ENCODE data around the gene SYNE1.
A peak's percentile ranks its signal among the peaks of the same experiment; 100 is the strongest.

Gene SYNE1

DNA sequence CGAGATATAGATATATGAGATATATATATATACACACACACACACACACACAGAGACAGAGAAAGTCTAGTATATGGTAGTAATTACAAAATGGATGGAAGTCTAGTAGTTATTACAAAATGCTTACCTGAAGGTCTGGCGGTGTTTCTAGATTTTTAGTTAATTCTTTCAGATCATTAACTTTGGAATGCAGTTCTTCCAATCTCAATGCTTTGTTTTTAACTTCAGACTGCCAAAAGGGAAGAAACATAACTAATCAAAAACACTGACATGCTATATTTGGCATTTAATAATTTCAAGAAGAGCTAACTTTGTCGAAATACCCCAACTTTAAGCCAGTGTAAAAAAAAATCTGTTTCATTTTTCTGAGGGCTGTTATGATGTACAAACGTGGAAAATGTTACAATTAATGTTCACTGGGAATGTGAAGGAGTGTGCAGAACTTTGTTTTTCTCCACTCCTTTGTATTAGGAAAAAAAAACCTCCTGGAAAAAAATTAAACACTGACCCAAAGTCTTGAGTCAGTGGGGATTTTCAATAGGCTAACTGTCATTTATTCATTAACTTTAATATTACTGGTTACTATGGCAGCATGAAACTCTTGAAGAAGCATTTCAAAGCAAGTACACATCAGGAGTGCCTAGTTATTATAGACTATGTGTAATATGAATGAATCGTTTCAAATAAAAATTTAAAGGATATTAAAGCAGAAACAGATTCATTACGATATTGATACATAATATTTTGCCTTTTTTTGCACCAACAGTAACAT, 232.9 kb downstream of the SYNE1 start:
- in situ Hi-C loops (cut with HindIII; ENCODE audit: low sequenced_read_pairs): no loop called here
- TF ChIP-seq, protein P1, sequence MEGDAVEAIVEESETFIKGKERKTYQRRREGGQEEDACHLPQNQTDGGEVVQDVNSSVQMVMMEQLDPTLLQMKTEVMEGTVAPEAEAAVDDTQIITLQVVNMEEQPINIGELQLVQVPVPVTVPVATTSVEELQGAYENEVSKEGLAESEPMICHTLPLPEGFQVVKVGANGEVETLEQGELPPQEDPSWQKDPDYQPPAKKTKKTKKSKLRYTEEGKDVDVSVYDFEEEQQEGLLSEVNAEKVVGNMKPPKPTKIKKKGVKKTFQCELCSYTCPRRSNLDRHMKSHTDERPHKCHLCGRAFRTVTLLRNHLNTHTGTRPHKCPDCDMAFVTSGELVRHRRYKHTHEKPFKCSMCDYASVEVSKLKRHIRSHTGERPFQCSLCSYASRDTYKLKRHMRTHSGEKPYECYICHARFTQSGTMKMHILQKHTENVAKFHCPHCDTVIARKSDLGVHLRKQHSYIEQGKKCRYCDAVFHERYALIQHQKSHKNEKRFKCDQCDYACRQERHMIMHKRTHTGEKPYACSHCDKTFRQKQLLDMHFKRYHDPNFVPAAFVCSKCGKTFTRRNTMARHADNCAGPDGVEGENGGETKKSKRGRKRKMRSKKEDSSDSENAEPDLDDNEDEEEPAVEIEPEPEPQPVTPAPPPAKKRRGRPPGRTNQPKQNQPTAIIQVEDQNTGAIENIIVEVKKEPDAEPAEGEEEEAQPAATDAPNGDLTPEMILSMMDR (IDR thresholded peaks at IDR 0.05; ENCODE audit: low read depth, low read length): no peak
- DNase-seq (ENCODE audit: low read depth, low spot score): no peak
- no peak overlapping the region for H3K4me3 ChIP-seq (ENCODE audit: low read depth, low read length)

DNA sequence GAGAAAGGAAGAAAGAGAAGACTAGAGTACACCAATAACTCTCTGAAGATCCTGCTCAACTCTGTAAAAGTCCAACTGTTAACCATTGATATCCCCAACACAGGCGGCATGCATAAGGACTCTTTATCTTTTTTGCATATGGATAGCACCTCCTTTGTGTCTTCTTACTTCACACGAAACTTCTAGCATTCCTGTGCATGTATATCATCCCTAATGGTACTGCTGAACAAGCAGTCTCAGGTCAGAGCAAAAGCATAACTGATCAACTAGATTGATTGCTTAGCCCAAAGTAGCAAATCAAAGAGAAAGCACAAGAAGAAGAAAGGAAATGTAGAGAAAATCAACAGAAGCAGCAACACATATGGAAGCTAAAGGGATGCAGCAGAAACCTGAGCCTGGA, 234.4 kb downstream of the SYNE1 start:
- in situ Hi-C loops (cut with HindIII; ENCODE audit: low sequenced_read_pairs): no loop called here
- no peak overlapping the region for H3K4me3 ChIP-seq (ENCODE audit: low read depth, low read length)
- DNase-seq (ENCODE audit: low read depth, low spot score): no peak
- TF ChIP-seq, protein P1 (IDR thresholded peaks at IDR 0.05; ENCODE audit: low read depth, low read length): no peak

DNA sequence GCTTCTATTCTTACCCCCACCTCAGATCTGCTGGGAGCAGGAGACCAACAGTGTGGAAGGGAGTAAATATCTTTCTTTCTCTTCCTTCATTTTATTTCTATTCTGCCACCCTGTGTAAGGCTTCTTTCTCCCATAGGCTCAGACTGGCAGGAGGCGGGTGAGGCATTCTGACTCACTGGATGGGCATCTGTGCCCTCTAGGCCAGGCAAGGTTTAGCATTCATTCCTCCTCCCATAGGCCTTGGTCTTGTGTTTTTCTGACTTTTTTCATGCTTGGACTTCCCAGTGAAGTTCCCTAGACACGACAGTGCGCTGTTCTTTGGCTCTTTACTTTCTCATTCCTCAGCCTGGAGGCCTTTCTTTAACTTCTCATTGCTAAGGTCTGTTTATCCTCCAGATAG, 235.2 kb downstream of the SYNE1 start:
- TF ChIP-seq, protein P1 (IDR thresholded peaks at IDR 0.05; ENCODE audit: low read depth, low read length): no peak
- in situ Hi-C loops (cut with HindIII; ENCODE audit: low sequenced_read_pairs): no loop called here
- DNase-seq (ENCODE audit: low read depth, low spot score): peak; percentile 30
- no peak overlapping the region for H3K4me3 ChIP-seq (ENCODE audit: low read depth, low read length)

DNA sequence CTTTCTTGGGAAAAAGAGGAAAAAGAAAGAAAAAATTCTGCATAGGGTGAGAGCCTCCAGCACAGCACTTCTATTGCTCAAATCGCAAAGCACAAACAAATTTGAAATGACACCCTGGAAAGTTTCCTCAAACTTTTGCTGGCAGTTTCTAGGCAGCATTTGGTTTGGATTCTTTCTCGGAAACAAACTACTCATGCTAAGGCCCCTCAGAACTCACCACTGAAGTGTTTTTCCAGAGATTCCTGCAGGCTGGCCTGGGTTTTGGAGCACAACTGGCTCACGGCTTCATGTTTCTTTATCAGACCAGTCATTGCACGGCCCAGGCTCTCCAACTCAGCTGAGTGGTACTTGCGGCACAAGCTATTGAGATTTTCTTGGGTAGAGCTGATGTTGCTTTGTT, 237.8 kb downstream of the SYNE1 start:
- TF ChIP-seq, protein P1 (IDR thresholded peaks at IDR 0.05; ENCODE audit: low read depth, low read length): no peak
- H3K4me3 ChIP-seq (ENCODE audit: low read depth, low read length): no peak overlapping the region
- no peak for DNase-seq (ENCODE audit: low read depth, low spot score)
- in situ Hi-C loops (cut with HindIII; ENCODE audit: low sequenced_read_pairs): no loop called here

DNA sequence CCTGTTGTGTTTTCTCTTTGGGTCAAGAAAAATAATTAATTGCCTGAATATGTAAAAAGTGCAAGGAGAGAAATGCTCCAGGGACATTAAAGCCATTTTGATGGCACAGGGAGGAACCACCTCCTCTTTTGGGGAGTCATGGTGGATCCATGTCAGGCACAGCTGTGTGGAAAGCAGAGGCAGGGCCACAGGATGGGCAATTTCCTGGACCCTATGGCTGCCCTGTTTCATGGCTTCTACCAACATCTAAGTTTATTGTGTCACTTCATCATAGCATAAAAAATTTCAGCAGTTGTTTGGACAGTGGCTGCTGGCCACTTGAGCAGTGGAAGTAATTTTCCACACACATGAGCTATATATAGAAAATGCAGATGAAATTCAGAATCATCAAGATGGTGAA, 238.2 kb downstream of the SYNE1 start:
- in situ Hi-C loops (cut with HindIII; ENCODE audit: low sequenced_read_pairs): no loop called here
- no peak for DNase-seq (ENCODE audit: low read depth, low spot score)
- H3K4me3 ChIP-seq (ENCODE audit: low read depth, low read length): no peak overlapping the region
- TF ChIP-seq, protein P1 (IDR thresholded peaks at IDR 0.05; ENCODE audit: low read depth, low read length): no peak

DNA sequence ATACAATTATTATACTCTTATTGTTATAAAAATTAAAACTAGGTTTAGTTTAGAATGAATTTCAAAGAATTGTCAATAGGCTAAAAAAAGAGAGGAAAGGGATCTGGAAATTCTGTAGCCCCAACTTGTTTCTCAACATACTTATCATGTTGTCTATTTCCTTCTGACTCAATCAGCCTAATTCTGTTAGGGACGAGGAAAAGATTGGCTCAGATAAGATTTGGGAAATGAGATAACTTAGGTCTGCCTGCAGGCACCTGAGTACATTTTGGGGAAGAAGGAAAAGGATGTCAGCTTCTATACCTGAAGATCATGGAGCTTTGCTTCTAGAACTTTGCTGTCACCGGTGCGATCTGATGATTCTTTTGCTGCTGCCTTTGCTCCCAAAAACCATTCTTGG, 238.8 kb downstream of the SYNE1 start:
- in situ Hi-C loops (cut with HindIII; ENCODE audit: low sequenced_read_pairs): no loop called here
- TF ChIP-seq, protein P1 (IDR thresholded peaks at IDR 0.05; ENCODE audit: low read depth, low read length): no peak
- no peak overlapping the region for H3K4me3 ChIP-seq (ENCODE audit: low read depth, low read length)
- DNase-seq (ENCODE audit: low read depth, low spot score): no peak

Data from astrocyte of the spinal cord (primary cell).